Umbilical cord (tissue), 2 donors: Measurements from ENCODE around the gene SLC4A1. TPM values are rescaled to one million over a fixed set of nuclear protein-coding genes. Genes with fewer than 3 reads are reported as not detected.

Source experiments
- DNase-seq: peaks from one replicate; pipeline ENCODE4 v3.0.0-alpha.2; 2015; ENCODE audit warnings: low spot score
- total RNA-seq: library from RNA; depleted of rRNA; stranded (reverse); fragments of >200 nt; gene quantifications from one replicate; pipeline ENCODE4 v1.2.3, GENCODE V29; 2014; ENCODE audit warnings: low replicate concordance; ENCODE audit not compliant: insufficient read depth

SLC4A1 gene
- total RNA-seq, 1 donor from 2014 or later = 34.4 TPM

DNA sequence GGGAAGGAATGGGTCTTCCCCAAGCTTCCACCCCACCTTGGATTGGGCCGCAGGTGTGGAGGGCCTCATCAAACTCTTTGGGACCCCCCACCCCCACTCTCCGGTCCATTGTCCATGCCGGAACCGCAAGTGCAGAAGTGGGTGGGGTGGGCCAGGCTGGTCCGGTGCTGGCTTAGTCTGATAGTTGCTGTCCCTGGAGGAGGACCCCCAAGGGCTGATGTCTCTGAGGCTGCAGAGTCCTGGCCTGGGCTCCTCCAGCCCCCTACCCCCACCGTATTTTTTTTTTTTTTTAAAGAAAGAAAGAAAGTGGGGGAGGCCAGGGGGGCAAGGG, 61.1 kb downstream of the SLC4A1 start:
- no peak for DNase-seq

DNA sequence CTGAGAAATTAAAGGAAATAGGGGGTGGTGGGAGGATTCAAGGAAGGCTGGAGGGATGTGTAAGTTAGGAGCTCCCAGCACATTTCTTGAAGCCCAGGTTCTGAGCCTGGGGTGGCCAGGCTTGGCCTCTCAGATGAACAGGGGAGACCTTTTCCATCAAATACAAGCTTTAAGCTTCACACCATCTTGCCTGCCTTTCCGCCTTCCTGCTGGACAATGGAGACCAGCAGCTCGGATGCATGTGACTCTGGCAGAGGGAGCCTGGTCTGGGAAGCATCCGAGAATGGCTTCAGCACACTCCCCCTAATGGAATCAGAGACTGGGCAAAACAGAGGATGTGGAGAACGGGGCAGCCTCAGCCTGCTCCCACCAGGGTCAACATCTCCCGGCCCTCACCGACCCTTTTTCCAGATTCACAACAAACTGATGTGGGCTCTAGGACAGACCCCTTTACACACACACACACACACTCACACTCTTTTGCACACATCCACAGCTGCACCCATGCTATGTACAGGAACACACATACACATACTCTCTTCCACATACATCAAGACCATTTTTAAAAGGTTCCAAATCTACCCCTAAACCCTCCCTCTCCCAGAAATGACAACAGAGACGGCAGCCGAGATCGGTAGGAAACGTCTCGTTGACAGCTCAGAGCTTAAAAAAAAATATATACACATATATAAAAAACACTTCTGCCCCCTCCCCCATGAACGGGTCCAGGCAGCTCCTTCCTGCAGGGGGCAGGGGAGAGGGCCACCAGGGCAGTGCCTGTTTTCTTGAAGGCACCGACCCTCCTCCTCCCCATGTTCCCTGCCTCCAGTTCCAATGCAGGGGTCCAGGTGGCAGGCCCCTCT, 61.7 kb downstream of the SLC4A1 start:
- no peak for DNase-seq

DNA sequence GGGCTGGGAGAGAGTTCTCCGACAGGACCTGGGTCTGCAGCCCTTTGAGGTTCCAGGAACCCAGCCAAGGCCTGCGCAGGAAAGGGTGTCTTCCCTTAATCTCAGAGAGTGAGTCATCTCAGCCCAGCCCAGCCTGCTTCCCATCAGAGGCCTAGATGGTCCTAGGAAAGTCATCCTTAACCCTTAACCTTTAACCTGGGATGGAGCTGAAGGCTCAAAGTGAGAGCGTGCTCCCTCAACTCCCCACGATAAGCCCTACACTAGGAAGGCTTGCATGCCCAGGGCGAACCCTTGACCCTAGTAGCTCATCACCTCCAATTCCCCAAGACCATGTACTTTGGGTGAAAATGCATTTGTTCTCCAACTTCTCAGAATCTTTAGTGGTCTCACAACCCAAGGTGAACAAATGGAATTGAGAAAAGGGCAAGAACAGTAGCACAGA, 63.5 kb downstream of the SLC4A1 start:
- DNase-seq = peak; percentile 86

- DNase-seq = peak; percentile 58
Measured at GRCh38 chr17:44203731-44204440, 64.0 kb downstream of the SLC4A1 start.

GRCh38 chr17:44202756-44203155, 65.2 kb downstream of the SLC4A1 start:
- DNase-seq = no peak

GRCh38 chr17:44200478-44201155, 67.3 kb downstream of the SLC4A1 start:
- no peak for DNase-seq

- DNase-seq = peak; percentile 99
Measured at GRCh38 chr17:44199553-44200477, 68.1 kb downstream of the SLC4A1 start, which contains the start of gene ATXN7L3. ATXN7L3 (minus strand) TSS chr17:44199884; CDS start chr17:44198070, 1,814 bp downstream.

DNA sequence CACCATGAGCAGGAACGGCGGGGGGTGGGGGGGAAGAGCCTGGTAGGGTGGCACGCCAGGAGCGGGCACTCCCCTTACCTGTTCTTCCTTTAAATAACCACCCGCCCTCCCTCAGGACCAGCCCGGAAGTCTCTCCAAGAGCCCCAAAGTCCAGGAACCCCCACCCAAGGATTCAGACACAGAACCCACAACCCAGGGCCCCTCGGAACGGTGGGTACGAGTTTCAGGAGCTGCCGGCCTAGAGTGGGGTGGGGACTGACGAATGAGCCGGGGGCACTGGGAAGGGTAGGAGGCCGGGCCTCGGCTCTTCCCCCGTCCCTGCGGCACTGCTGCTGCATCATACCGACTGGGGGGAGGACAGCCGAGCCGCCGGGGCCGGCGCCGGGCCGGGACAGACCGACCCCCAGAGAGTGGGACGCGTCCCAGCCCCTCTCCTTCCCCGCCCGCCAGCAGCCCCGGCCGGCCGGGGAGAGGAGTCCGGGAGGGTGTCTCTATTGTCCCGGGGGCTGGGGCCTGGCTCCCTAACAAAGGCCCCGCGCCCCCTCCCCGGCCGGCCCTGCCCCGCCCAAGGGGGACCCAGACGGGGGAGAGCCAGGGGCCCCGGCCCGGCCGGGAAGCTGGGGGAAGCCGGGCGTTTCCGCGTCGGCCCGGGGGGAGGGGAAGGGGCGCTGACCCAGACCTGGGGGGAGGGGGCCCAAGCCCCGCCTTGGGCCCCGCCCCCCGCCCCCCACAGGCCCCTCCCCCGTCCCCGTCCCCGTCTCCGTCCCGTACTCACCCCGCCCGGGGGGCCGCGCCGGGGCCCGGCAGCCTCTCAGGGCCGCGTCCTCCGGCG, 69.0 kb downstream of the SLC4A1 start:
- peak; percentile 67 for DNase-seq

Other genes starting within 250 kb of the SLC4A1 start
- gene LSM12, start 201.5 kb downstream of the SLC4A1 start, total RNA-seq = 27.2 TPM
- 3.6 TPM for gene G6PC3, start 197.4 kb downstream of the SLC4A1 start, total RNA-seq
- 26.7 TPM for gene HDAC5, start 144.5 kb downstream of the SLC4A1 start, total RNA-seq
- 2.6 TPM for gene HROB, start 126.2 kb downstream of the SLC4A1 start, total RNA-seq
- not detected for gene ASB16, start 97.4 kb downstream of the SLC4A1 start, total RNA-seq
- 24.6 TPM for gene TMUB2, start 81.2 kb downstream of the SLC4A1 start, total RNA-seq
- gene ATXN7L3, start 68.3 kb downstream of the SLC4A1 start, total RNA-seq = 33.0 TPM
- 123 TPM for gene UBTF, start 48.5 kb downstream of the SLC4A1 start, total RNA-seq
- gene RUNDC3A, start 40.5 kb upstream of the SLC4A1 start, total RNA-seq = 17.3 TPM
- gene SLC25A39, start 56.7 kb upstream of the SLC4A1 start, total RNA-seq = 89.8 TPM
- gene GRN, start 77.2 kb upstream of the SLC4A1 start, total RNA-seq = 208 TPM
- 16.4 TPM for gene FAM171A2, start 95.7 kb upstream of the SLC4A1 start, total RNA-seq
- gene ITGA2B, start 121.5 kb upstream of the SLC4A1 start, total RNA-seq = 4.3 TPM
- gene GPATCH8, start 235.3 kb upstream of the SLC4A1 start, total RNA-seq = 28.2 TPM